Brain microvascular endothelial cell (primary cell): Measurements from ENCODE around the gene TP73.

Experiments used
- DNase-seq: peaks from one replicate; pipeline ENCODE4 v3.0.0-alpha.2; 2020
- H3K27ac ChIP-seq: fragments of 250-450 bp; sonication (Bioruptor Pico); 2 replicates; pipeline ENCODE4 v1.5.1; 2020; ENCODE audit warnings: mild to moderate bottlenecking, moderate library complexity
- H3K27me3 ChIP-seq: fragments of 250-450 bp; sonication (Bioruptor Pico); replicated peaks from 2 replicates; pipeline ENCODE4 v1.5.1; 2020; ENCODE audit warnings: mild to moderate bottlenecking
- H3K36me3 ChIP-seq: fragments of 250-450 bp; sonication (Bioruptor Pico); replicated peaks from 2 replicates; pipeline ENCODE4 v1.5.1; 2020; ENCODE audit warnings: mild to moderate bottlenecking
- H3K4me3 ChIP-seq: 2 replicates; pipeline ENCODE4 v1.5.1; 2011; ENCODE audit warnings: low read depth, mild to moderate bottlenecking, control low read depth, low read length, moderate library complexity
- in situ Hi-C: cut with HindIII; loops from 2 replicates; pipeline ENCODE4 v1.10.0; 2017; ENCODE audit warnings: low sequenced_read_pairs, low pct_ligation_motif_present
- TF ChIP-seq, protein P1 (sequence below): IDR thresholded peaks from 2 replicates; pipeline ENCODE4 v1.5.1; 2011; ENCODE audit warnings: low read depth, mild to moderate bottlenecking, moderate library complexity, low read length, control low read depth, inconsistent platforms; ENCODE audit errors: missing control alignments

TP73 gene

DNA sequence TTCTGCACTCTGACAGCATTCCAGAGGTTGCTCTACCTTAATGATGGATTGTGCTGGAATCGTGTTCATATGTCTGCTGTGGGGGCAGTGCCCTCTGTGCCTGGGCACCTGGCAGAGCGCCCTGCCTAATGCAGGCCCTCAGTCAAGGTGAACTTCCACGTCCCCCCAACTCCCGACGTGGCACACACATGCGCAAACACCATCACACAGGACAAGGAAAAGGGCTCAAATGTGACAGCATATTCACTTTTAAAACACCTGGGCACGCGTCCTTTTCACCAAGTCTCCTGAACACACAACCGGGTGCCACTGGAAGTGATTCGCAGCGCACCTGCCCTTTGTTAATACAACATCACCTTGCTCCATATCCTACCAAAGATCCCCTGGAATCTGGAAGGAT lies 15.8 kb upstream of the TP73 start:
- Histone ChIP-seq H3K27ac (no peak overlapping the region), H3K4me3 (no peak overlapping the region), H3K36me3 (peaks cover 31% of the 10 kb centered on the region), H3K27me3 (no peaks in the 10 kb centered on the region)
- DNase-seq, result no peak
- TF ChIP-seq, protein P1, sequence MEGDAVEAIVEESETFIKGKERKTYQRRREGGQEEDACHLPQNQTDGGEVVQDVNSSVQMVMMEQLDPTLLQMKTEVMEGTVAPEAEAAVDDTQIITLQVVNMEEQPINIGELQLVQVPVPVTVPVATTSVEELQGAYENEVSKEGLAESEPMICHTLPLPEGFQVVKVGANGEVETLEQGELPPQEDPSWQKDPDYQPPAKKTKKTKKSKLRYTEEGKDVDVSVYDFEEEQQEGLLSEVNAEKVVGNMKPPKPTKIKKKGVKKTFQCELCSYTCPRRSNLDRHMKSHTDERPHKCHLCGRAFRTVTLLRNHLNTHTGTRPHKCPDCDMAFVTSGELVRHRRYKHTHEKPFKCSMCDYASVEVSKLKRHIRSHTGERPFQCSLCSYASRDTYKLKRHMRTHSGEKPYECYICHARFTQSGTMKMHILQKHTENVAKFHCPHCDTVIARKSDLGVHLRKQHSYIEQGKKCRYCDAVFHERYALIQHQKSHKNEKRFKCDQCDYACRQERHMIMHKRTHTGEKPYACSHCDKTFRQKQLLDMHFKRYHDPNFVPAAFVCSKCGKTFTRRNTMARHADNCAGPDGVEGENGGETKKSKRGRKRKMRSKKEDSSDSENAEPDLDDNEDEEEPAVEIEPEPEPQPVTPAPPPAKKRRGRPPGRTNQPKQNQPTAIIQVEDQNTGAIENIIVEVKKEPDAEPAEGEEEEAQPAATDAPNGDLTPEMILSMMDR, result no peak
- in situ Hi-C loops, result no loop called here

DNA sequence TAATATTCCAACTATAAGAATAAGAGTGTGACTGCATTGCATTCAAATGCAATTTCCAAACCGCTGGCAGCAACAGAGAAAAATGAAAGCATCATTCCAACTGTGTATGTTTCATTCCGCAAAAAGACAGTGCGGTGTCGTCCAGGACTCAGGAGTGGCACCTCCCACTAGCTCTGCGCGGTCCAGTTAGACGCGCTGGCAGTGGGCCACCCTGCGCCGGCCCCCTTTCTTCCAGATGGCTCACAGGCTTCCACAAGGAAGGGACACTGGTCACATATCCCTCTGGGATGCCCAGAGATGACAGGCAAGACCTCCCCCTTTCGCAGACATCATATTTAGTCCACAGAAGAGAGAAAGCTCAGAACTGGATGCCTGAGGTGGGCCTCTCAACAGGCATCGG lies 14.3 kb upstream of the TP73 start:
- in situ Hi-C loops, result no loop called here
- H3K27ac ChIP-seq, result no peak overlapping the region
- peaks cover 31% of the 10 kb centered on the region for H3K36me3 ChIP-seq
- H3K27me3 ChIP-seq, result no peaks in the 10 kb centered on the region
- DNase-seq, result no peak
- TF ChIP-seq, protein P1, result no peak
- no peak overlapping the region for H3K4me3 ChIP-seq

DNA sequence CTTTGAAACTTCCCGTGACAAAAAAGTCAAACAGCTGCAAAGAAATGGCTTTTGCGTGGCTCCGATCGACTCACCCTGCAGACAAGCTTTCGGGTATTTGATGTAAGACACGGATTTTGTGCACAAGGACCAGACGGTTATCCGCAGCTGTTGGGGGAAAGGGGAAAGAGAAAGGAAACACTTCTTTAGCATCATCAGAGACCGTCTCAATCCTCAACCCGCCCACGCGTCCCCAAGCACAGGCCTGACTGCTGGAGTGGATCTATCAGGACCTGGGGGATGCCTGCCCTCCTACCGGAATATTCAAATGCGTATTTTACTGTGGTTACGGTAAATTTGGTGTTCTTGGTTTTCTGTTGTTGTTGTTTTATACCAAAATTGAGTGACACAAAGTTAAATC lies 13.6 kb upstream of the TP73 start:
- TF ChIP-seq, protein P1, result no peak
- DNase-seq, result no peak
- H3K4me3 ChIP-seq, result no peak overlapping the region
- peaks cover 31% of the 10 kb centered on the region for H3K36me3 ChIP-seq
- no peaks in the 10 kb centered on the region for H3K27me3 ChIP-seq
- in situ Hi-C loops, result no loop called here
- H3K27ac ChIP-seq, result no peak overlapping the region

DNA sequence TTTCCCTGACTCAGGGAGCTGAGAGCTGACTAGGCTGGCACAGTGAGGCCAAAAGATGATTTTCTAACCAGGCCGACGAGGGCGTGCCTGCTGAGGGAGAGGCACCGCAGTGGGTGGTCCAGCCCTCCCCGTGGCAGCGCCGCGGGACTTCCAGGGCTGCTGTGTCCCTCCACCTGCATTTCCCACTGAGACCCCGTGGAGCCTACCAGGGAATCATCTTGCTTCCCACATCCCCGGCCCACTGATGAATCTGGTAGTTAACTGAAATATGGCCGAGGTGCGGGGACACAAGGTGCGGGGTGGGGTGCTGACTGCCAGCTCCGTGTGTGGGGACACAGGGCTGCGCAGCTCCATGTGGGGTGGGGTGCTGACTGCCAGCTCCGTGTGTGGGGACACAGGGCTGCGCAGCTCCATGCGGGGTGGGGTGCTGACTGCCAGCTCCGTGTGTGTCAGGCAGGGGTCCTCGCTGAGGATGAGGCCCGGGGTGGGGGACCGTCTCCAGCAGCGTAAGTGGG lies 12.9 kb upstream of the TP73 start:
- DNase-seq, result no peak
- H3K27me3 ChIP-seq, result no peaks in the 10 kb centered on the region
- H3K36me3 ChIP-seq, result peaks cover 31% of the 10 kb centered on the region
- in situ Hi-C loops, result no loop called here
- TF ChIP-seq, protein P1, result no peak
- no peak overlapping the region for H3K4me3 ChIP-seq
- no peak overlapping the region for H3K27ac ChIP-seq

DNA sequence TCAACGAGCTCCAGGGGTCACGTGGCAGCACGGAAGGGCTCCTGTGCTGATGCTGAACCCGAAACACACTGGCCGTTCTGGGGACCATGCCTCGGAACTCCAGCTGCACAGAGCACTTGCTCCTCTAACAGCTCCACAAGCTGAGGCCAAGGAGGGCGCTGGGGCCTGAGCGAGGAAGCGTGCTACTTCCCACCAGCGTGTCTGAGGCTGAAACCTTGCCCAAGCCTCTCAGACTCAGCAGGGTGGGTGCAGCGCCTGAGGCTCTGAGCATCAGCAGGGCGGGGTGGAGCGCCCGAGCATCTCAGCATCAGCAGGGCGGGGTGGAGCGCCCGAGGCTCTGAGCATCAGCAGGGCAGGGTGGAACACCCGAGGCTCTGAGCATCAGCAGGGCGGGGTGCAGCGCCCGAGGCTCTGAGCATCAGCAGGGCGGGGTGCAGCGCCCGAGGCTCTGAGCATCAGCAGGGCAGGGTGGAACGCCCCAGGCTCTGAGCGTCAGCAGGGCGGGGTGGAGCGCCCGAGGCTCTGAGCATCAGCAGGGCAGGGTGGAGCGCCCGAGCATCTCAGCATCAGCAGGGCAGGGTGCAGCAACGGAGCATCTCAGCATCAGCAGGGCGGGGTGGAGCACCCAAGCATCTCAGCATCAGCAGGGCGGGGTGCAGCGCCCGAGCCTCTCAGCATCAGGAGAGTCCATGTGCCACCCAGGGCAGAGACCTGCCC lies 12.0 kb upstream of the TP73 start:
- TF ChIP-seq, protein P1, result no peak
- peaks cover 33% of the 10 kb centered on the region for H3K36me3 ChIP-seq
- in situ Hi-C loops, result no loop called here

More for the DNA sequence above, 12.0 kb upstream of the TP73 start:
- Histone ChIP-seq H3K27me3 (no peaks in the 10 kb centered on the region), H3K4me3 (no peak overlapping the region), H3K27ac (no peak overlapping the region)
- DNase-seq, result no peak
